Measurements from ENCODE around the gene TMEM164.

The TMEM164 gene

DNA sequence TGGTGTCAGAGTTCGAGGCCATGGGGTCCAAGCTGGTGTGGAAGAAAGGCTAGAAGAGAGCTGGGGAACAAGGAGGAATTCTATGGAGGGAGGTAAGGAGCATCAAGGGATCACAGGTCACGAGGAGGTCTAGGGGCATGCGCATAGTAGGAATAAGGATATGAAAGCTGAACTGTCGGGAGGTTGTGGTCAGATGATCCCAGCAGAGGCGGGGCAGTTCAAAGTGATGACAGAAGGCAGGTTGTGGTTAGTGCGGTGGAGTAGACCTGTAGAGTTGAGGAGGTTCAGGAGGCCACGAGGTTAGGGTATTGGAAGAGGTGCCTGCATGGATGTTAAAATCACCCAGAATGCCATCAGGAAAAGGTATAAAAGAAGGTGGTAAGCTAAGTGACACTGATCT, 156.3 kb downstream of the TMEM164 start:
- no peak for DNase-seq (ENCODE audit: insufficient read length, low spot score)
- FAIRE-seq, result no peak

- FAIRE-seq, result no peak
- no peak for DNase-seq (ENCODE audit: insufficient read length, low spot score)
These were observed 157.0 kb downstream of the TMEM164 start for GRCh38 chrX:110159865-110160264.

DNA sequence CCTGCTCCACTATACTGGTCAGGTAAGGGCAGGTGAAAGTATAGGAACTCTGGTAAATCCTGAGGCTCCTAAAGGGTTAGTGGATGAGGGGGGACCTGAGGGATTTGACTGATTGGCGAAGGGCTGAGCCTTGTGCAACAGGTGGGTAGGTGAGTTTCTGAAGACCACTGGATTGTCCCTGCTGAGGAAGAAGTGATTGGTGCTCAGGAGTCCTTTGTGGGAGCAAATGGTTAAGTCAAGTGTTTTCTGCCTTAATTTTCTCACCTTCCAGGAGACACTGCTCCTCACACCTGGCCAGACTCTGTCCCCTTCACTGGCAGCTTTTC, 158.4 kb downstream of the TMEM164 start:
- FAIRE-seq, result peak; percentile 11
- DNase-seq (ENCODE audit: insufficient read length, low spot score), result no peak

DNA sequence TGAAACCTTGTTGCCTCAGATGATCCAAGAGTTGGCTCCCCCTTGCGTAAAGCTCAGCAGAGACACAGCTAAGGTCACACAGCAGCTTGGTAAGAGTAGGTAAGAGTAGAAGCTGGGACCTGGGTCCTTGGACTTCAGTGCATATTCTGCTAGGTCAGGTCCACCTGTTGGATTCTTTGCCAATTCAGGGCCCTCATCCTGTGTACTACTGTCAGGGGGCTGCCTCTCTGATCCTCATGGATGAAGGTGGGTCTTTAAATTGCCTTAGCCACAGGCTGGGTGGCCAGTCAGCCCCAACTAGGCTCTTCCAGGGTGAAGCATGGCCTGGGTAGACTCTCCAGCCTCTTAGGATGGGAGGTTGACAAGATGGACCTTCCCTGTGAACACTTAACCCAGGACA, 159.2 kb downstream of the TMEM164 start:
- FAIRE-seq, result no peak
- no peak for DNase-seq (ENCODE audit: insufficient read length, low spot score)

GRCh38 chrX:110162867-110163266, 160.0 kb downstream of the TMEM164 start:
- DNase-seq (ENCODE audit: insufficient read length, low spot score), result no peak
- no peak for FAIRE-seq

GRCh38 chrX:110163488-110163887, 160.6 kb downstream of the TMEM164 start:
- FAIRE-seq (no peak), DNase-seq (ENCODE audit: insufficient read length, low spot score) (no peak)

- DNase-seq (ENCODE audit: insufficient read length, low spot score), result no peak
These were observed 165.1 kb downstream of the TMEM164 start for GRCh38 chrX:110167952-110168451.

GRCh38 chrX:110168585-110168984, 165.7 kb downstream of the TMEM164 start:
- FAIRE-seq (no peak), DNase-seq (ENCODE audit: insufficient read length, low spot score) (no peak)

More at GRCh38 chrX:110167952-110168451, 165.1 kb downstream of the TMEM164 start:
- FAIRE-seq, result no peak

DNA sequence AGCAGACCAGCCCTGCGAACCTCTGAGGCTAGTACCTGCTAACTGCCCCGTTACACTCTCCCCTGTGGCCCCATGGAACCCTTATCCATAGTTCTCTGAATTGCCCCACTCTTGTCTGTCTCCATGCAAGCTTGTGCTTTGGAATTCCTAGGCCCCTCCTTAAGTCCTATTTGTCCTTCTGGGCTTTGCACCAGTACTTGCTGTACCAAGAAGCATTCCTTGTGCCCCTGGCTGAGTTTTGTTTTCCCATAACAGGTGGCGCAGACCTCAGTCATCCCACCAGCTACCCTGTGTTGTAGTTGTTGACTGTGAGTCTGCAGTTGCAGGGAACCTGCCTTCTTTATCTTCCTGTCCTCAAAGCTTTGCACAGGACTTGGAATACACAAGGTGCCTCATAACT, 167.1 kb downstream of the TMEM164 start:
- DNase-seq (ENCODE audit: insufficient read length, low spot score) (no peak), FAIRE-seq (no peak)

DNA sequence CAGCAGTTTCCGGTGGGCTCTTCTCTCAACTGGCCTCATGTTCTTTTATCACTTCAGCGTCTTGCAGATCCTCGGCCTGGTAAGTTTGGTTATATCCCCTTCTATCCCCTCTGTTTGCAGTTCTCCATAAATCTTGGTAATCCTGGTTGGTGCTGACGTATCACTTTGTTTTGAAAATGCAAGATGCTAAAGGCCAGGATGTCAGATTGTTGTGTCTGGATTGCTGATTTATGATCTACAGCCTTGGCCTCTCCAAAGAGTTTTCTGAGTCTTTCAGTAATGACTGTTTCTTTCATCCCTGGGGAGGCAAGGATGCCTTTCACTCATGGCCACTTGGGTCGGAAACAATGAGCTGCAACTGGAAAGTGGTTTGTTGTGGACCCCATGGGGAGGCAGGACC, 168.5 kb downstream of the TMEM164 start:
- FAIRE-seq (peak; percentile 33), DNase-seq (ENCODE audit: insufficient read length, low spot score) (no peak)

DNA sequence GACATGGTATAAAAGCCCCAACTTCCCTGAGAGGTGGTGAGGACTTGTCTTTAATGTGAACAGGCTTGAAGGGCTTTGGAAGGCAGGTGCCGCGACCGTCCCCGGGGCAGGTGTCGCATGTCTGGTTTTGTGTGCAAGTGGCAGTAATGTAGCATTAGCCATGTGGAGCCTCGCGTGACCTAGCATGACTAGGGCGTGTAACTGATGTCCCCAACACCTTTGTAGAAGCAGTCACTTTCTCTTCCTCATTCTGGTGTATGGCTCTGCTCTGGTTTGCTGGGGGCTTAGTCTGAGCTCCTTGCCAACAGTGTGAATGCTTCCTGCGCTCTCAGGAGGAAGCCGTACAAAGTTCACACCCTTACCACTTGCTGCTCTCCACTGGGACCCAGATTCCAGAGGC, 169.3 kb downstream of the TMEM164 start:
- FAIRE-seq (peak; percentile 96), DNase-seq (ENCODE audit: insufficient read length, low spot score) (peak; percentile 33)

DNA sequence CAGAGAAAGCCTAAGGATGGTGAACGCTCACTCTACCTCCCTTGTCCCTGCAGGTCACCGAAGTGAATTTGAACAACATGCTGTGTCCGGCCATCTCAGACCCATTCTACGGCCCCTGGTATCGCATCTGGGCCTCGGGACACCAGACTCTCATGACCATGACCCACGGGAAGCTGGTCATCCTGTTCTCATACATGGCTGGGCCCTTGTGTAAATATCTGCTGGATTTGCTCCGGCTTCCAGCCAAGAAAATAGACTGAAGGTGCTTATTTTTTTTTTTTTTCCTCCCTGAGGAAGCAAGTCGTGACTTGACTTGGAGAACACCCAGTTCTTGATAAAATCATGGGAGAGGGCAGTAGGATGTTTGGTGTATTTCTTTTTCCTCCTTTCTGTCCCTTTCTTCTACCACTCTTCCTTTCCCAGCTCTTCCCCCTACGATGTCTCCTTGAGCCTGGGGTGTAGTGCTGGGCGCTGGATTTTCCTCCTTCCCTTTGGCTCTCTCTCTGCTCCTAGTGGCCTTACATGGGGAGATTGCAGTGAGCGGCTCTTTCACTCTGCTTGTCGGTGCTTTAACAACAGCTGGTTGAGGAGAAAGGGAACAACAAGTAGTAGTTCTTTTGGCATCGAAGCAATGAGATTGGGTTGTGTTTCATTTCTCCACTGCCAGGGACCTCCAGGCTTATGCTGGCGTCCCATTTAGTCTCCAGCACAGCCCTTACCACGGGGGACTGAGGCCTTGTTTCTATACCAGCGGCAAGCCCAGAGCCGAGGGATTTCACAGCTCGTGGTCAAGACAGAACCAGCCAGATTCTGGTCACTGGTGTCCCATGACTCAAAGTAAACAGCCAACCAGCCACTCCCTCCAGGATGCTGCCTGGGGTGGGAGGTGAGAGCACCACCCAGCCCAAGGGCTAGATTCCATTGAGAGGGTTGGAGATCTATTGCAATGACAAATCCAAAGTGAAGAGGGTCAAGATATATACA, 170.6 kb downstream of the TMEM164 start:
- DNase-seq (ENCODE audit: insufficient read length, low spot score) (no peak), FAIRE-seq (no peak)

- DNase-seq (ENCODE audit: insufficient read length, low spot score) (no peak), FAIRE-seq (peak; percentile 55)
These were observed 172.2 kb downstream of the TMEM164 start for GRCh38 chrX:110175146-110175545.

DNA sequence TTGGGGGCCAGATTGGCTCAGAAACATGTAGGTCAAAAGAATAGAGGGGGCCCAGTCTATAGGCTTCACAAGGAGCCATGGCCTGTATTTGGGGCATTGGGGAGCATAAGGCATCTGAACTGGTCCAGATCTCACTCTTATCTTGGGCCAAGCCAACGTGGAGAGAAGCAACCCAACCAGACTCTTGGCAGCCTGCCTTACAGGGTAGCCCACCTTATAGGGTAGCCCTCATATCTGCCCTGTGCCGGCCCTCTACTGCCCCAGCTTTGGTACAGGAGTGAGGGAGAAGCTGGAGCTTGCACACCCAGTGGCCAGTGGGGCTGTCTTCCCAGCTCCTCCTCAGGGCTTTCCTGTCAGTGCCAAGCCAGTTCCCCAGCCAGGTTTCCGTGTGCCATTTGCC, 172.8 kb downstream of the TMEM164 start:
- DNase-seq (ENCODE audit: insufficient read length, low spot score) (no peak), FAIRE-seq (no peak)

- DNase-seq (ENCODE audit: insufficient read length, low spot score) (no peak), FAIRE-seq (peak; percentile 18)
These were observed 175.4 kb downstream of the TMEM164 start for GRCh38 chrX:110178179-110178865.

DNA sequence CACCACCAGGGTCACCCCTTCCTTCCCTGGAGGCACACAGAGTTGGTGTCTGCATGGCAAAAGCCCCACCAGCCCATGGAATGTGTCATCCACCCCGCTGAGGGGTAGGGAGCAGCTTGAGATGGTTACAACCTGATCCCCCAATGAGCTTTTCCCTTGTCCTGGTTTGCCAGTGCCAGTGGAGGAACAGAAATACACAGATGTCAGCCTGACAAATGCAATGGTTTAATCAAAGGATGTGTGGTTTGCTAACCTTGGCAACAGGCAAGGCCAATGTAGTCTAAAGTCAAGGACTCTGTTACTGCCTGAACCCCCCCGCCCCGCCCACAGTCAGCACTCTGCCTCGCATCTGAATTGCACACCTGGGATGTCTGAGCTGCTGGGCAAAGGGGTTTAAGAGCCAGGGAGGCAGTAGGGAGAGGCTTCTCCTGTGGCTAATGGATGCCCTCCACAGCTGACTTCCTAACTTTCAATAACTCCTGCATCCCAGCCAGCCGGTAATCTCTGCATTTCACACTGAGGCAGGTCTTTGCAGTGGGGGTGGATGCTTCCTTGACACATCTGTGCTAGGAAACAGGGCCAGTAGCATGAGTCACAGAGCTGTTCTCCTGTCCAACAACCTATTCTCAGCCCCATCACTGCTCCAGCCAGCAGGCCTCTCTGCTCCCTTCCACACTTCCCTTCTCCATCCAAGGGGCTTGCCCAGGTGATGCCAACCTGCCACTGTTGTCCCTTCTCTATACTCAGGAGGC, 177.4 kb downstream of the TMEM164 start:
- FAIRE-seq, result no peak
- no peak for DNase-seq (ENCODE audit: insufficient read length, low spot score)

DNA sequence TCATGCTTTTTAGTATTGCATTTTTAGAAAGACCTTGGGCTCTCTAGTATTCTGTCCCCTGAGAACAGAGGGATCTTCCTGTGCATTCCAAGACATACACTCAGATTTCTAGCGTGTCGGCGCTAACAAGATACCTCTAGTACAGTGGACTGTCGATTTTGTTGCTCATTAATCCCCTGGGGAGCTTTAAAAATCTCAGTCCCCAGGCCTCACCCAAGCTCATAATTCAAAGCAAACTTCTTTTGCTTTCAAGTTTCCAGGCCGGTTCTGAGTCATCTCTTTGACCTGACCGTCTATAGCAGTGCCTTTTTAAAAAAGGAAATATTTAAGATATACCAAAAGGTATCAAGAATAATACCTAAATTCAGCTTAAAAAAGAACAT, 178.0 kb downstream of the TMEM164 start:
- DNase-seq (ENCODE audit: insufficient read length, low spot score) (peak; percentile 8), FAIRE-seq (peak; percentile 76)

- no peak for FAIRE-seq
- DNase-seq (ENCODE audit: insufficient read length, low spot score), result no peak
These were observed 178.7 kb downstream of the TMEM164 start for GRCh38 chrX:110181459-110182137.

DNA sequence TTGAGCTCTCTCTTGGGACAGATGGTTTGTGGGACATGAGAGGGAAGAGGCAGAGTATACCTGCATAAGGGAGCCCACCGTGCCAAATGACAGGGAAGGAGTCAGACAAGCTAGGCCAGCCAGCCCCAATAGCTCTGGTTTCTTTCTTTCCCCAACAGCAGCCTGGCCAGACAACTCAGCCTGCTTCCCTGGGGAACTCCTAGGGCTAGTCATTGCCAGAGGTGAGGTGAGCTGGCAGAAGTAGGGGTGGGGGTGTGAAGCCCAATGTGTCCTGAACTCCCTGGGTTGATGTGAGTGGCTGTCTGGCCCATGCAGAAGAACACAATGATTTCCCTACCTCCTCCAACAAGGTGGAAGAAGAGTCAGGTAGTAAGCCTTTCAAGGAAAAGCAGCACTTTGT, 179.4 kb downstream of the TMEM164 start:
- DNase-seq (ENCODE audit: insufficient read length, low spot score) (no peak), FAIRE-seq (no peak)

DNA sequence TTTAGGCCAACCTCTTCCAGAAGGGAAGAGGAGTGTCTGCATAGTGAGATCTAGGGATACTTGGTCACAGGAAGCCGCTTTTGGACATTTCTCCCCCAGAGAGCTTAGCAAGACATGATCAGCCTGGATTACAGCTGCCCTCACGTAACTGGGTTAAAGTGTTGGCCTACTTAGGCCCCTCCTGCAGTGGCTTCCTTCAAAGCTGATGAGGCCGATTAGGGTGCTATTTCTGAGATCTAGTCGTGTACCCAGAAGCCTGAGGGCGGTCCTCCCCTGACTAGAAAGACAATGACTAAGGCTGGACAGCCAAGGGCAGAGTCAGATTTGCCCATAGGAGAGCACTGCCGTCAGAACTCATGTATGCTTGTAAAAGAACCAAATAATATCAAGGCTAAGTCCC, 180.0 kb downstream of the TMEM164 start:
- no peak for FAIRE-seq
- DNase-seq (ENCODE audit: insufficient read length, low spot score), result no peak

GRCh38 chrX:110183314-110183713, 180.4 kb downstream of the TMEM164 start:
- no peak for FAIRE-seq
- no peak for DNase-seq (ENCODE audit: insufficient read length, low spot score)
